Lung (tissue), 12 donors: ENCODE results near the gene NACC1. TPM values are rescaled to one million over a fixed set of nuclear protein-coding genes. Genes with fewer than 3 reads are reported as not detected.

Source experiments
- ATAC-seq: fragments of 200-7000 bp; cut with Tn5 transposase; one replicate; pipeline ENCODE4 v1.9.1; 2020; ENCODE audit warnings: moderate number of reproducible peaks; ENCODE audit not compliant: insufficient read depth, low FRiP score
- DNase-seq, 3 donors: peaks; one replicate each; pipeline ENCODE4 v3.0.0-alpha.2; 2013 to 2017
- H3K27ac ChIP-seq, 2 donors: one replicate each; pipeline ENCODE4 v1.5.1; 2013; ENCODE audit warnings: mild to moderate bottlenecking in 2 of 2, moderate library complexity in 2 of 2, control low read depth in 1 of 2, inconsistent platforms in 1 of 2, low read depth in 1 of 2, low read length in 1 of 2
- H3K27me3 ChIP-seq, 3 donors: one replicate each; pipeline ENCODE4 v1.5.1; 2013; ENCODE audit warnings: low read length in 2 of 3; ENCODE audit not compliant: control insufficient read depth in 3 of 3, insufficient read depth in 3 of 3
- H3K36me3 ChIP-seq, 4 donors: one replicate each; pipeline ENCODE4 v1.5.1; 2013; ENCODE audit warnings: low read length in 4 of 4, mild to moderate bottlenecking in 1 of 4, moderate library complexity in 1 of 4; ENCODE audit not compliant: control insufficient read depth in 4 of 4, insufficient read depth in 4 of 4
- H3K4me1 ChIP-seq, 5 donors: one replicate each; pipeline ENCODE4 v1.5.1; 2013; ENCODE audit warnings: low read length in 5 of 5, mild to moderate bottlenecking in 2 of 5, moderate library complexity in 1 of 5; ENCODE audit not compliant: control insufficient read depth in 5 of 5, insufficient read depth in 5 of 5
- H3K4me3 ChIP-seq: one replicate; pipeline ENCODE4 v1.5.1; 2013; ENCODE audit warnings: mild to moderate bottlenecking, control low read depth, moderate library complexity
- H3K9ac ChIP-seq, 2 donors: one replicate each; pipeline ENCODE4 v1.5.1; 2013; ENCODE audit warnings: low read length in 2 of 2, control low read depth in 1 of 2; ENCODE audit not compliant: insufficient read depth in 1 of 2
- H3K9me3 ChIP-seq, 4 donors: one replicate each; pipeline ENCODE4 v1.5.1; 2013; ENCODE audit warnings: low read length in 3 of 4, mild to moderate bottlenecking in 1 of 4, moderate library complexity in 1 of 4; ENCODE audit not compliant: control insufficient read depth in 4 of 4, insufficient read depth in 3 of 4
- CTCF ChIP-seq: IDR thresholded peaks from 2 replicates; pipeline ENCODE4 v1.5.1; 2012; ENCODE audit warnings: mild to moderate bottlenecking; ENCODE audit errors: control extremely low read depth, extremely low read depth
- WGBS, 2 donors: extraction: QIAGEN DNeasy Blood & Tissue Kit; methylation state at CpG; one replicate each; pipeline ENCODE4 v1.1.7; 2013; 5-methylcytosine and 5-hydroxymethylcytosine counted together
- polyA plus RNA-seq, 2 donors: library from polyadenylated mRNA; stranded (reverse); fragments of 200-250 nt; gene quantifications; one replicate each; pipeline ENCODE4 v1.2.1, GENCODE V29; 2013
- total RNA-seq, 2 donors: library from RNA; depleted of rRNA in 1 of 2; stranded (reverse); fragments of >200 nt in 1 of 2; gene quantifications; one replicate each; pipeline ENCODE4 v1.2.1, GENCODE V29; 2014 to 2021
- donor health status: control.
- donor health status: control.
- donor health status: Bipolar disorder and iron deficiency.
- donor health status: healthy.
- donor health status: DM: yes; HTN: yes; CAD: no.

Gene NACC1
- total and polyA plus RNA-seq, 4 donors: 18.4 to 94.8 (median 58.2) TPM

GRCh38 chr19:13082192-13083007, 35.7 kb upstream of the NACC1 start:
- Histone ChIP-seq H3K4me3 (no peak overlapping the region), H3K9me3 (no peaks in the 10 kb centered on the region), H3K4me1 (peaks cover 0 to 34% (median 18%) of the 10 kb centered on the region in 5 donors), H3K36me3 (peaks cover 0 to 39% (median 30%) of the 10 kb centered on the region in 4 donors), H3K9ac (no peak overlapping the region), H3K27me3 (no peaks in the 10 kb centered on the region), H3K27ac (peak overlapping the region in 1 of 2 donors; percentile 20)
- no peak for DNase-seq
- no peak for TF ChIP-seq CTCF
- 72 to 75% methylated on average over 14 of the region's 14 CpGs for WGBS, 2 donors
- ATAC-seq: no peak

- H3K9ac ChIP-seq: no peak overlapping the region
- no peak for TF ChIP-seq CTCF
- H3K4me1 ChIP-seq: peaks cover 0 to 28% (median 18%) of the 10 kb centered on the region in 5 donors
- no peak for DNase-seq
- 78 to 85% methylated on average over 7 of the region's 7 CpGs for whole genome bisulfite sequencing, 2 donors
- ATAC-seq: no peak
- no peak overlapping the region for H3K4me3 ChIP-seq
- no peaks in the 10 kb centered on the region for H3K9me3 ChIP-seq
- no peaks in the 10 kb centered on the region for H3K27me3 ChIP-seq
- H3K27ac ChIP-seq: peak overlapping the region in 1 of 2 donors; percentile 7
- peaks cover 0 to 35% (median 29%) of the 10 kb centered on the region in 4 donors for H3K36me3 ChIP-seq
Observed at GRCh38 chr19:13083008-13083404, 35.1 kb upstream of the NACC1 start.

- H3K9me3 ChIP-seq: no peaks in the 10 kb centered on the region
- no peak overlapping the region for H3K4me3 ChIP-seq
- H3K27me3 ChIP-seq: no peaks in the 10 kb centered on the region
- peaks cover 0 to 21% (median 18%) of the 10 kb centered on the region in 5 donors for H3K4me1 ChIP-seq
- no peak for ATAC-seq
- no peak for DNase-seq
- no peak for TF ChIP-seq CTCF
- WGBS, 2 donors: 87 to 92% methylated on average over 9 of the region's 9 CpGs
- H3K36me3 ChIP-seq: peaks cover 0 to 32% (median 27%) of the 10 kb centered on the region in 4 donors
- peak overlapping the region in 1 of 2 donors; percentile 3 for H3K27ac ChIP-seq
- no peak overlapping the region for H3K9ac ChIP-seq
Observed at GRCh38 chr19:13083627-13084026, 34.4 kb upstream of the NACC1 start.
